B cell (primary cell): Measurements from ENCODE around the gene ACY1.

Experiments used
- CTCF ChIP-seq: fragments of 200-600 bp; IDR thresholded peaks from one replicate; pipeline ENCODE4 v1.8.0; 2022; ENCODE audit warnings: antibody characterized with exemption, mild to moderate bottlenecking
- EZH2 ChIP-seq: IDR thresholded peaks from 2 replicates; pipeline ENCODE4 v1.6.1; 2012; ENCODE audit warnings: borderline replicate concordance, low read depth, mild to moderate bottlenecking, moderate library complexity, low read length; ENCODE audit not compliant: insufficient read depth, poor library complexity, severe bottlenecking

GRCh38 chr3:51974963-51975851 lies 8.1 kb upstream of the ACY1 start, which contains the start of gene ABHD14A:
- TF ChIP-seq CTCF (no peak), EZH2 (no peak)
